ENCODE measurements around the gene KIAA1958. TPM values are rescaled to one million over a fixed set of nuclear protein-coding genes. Genes with fewer than 3 reads are reported as not detected.
A peak's percentile ranks its signal among the peaks of the same experiment; 100 is the strongest.

KIAA1958 gene
- total and polyA plus RNA-seq, 10 of the 15 experiments (the other 5 are each of a cell fraction or from before 2014, with no cell fraction given) = 0.53 to 8.7 (median 4.0) TPM

DNA sequence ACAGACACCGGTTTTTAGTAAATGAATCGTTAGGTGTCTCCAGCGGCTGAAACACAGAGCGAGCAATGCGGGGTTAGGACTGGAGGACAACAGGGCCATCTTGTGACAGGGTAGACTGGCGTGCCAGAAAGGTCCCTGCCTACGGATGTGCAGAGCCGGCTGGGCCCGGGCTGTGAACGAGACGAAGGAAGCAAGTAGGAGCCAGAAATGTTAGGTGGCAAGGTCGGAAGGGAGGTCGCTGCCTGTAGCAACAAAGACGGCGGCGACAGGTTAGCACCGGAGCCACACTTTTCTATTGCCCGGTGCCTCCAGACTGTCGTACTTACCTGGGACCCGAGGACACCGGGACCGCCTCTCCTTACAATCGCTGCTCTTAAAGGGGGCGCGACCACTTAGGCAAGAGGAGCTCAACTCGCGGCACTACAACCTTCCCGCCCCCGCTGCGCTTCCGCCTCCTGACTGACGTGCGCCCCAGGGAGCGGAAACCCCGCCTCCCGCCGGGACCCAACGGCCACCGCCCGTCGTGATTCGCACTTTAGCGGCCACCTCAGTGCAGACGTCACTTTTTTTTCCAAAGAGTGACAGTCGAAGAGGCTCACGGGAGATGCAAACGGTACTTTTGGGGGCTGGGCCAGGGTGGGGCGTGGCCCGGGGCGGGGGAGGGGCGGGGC, 231.2 kb downstream of the KIAA1958 start, which contains the start of gene INIP (continued):
- TF ChIP-seq, protein P1, sequence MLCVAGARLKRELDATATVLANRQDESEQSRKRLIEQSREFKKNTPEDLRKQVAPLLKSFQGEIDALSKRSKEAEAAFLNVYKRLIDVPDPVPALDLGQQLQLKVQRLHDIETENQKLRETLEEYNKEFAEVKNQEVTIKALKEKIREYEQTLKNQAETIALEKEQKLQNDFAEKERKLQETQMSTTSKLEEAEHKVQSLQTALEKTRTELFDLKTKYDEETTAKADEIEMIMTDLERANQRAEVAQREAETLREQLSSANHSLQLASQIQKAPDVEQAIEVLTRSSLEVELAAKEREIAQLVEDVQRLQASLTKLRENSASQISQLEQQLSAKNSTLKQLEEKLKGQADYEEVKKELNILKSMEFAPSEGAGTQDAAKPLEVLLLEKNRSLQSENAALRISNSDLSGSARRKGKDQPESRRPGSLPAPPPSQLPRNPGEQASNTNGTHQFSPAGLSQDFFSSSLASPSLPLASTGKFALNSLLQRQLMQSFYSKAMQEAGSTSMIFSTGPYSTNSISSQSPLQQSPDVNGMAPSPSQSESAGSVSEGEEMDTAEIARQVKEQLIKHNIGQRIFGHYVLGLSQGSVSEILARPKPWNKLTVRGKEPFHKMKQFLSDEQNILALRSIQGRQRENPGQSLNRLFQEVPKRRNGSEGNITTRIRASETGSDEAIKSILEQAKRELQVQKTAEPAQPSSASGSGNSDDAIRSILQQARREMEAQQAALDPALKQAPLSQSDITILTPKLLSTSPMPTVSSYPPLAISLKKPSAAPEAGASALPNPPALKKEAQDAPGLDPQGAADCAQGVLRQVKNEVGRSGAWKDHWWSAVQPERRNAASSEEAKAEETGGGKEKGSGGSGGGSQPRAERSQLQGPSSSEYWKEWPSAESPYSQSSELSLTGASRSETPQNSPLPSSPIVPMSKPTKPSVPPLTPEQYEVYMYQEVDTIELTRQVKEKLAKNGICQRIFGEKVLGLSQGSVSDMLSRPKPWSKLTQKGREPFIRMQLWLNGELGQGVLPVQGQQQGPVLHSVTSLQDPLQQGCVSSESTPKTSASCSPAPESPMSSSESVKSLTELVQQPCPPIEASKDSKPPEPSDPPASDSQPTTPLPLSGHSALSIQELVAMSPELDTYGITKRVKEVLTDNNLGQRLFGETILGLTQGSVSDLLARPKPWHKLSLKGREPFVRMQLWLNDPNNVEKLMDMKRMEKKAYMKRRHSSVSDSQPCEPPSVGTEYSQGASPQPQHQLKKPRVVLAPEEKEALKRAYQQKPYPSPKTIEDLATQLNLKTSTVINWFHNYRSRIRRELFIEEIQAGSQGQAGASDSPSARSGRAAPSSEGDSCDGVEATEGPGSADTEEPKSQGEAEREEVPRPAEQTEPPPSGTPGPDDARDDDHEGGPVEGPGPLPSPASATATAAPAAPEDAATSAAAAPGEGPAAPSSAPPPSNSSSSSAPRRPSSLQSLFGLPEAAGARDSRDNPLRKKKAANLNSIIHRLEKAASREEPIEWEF (IDR thresholded peaks at IDR 0.05; ENCODE audit: insufficient replicate concordance, low read depth, low read length) = no peak
- peak; percentile 77; the same call in 1 of the 2 replicates for TF ChIP-seq SIN3A (IDR thresholded peaks at IDR 0.05; ENCODE audit: low read depth, low read length)

Other genes with a start within 250 kb of the KIAA1958 start
- gene PTBP3, start 153.2 kb upstream of the KIAA1958 start, total RNA-seq (2014; rRNA removed) = 51.1 and 61.7 TPM in 2 replicates
- gene PTBP3, start 153.2 kb upstream of the KIAA1958 start, total RNA-seq (2014; rRNA removed; fragmentation: Illumina TruSeq; extraction: Trizol) = 64.5 and 67.6 TPM in 2 replicates
- gene PTBP3, start 153.2 kb upstream of the KIAA1958 start, total RNA-seq (2021) = 104 and 108 TPM in 2 replicates
- 68.6 and 76.7 TPM in 2 replicates for gene PTBP3, start 153.2 kb upstream of the KIAA1958 start, polyA plus RNA-seq (2011; rRNA removed)
- 56.7 and 67.8 TPM in 2 replicates for gene PTBP3, start 153.2 kb upstream of the KIAA1958 start, polyA plus RNA-seq (2014; fragmentation: Illumina TruSeq; extraction: Trizol)
- gene PTBP3, start 153.2 kb upstream of the KIAA1958 start, polyA plus RNA-seq (2014; fragmentation: Nextera tagmentation; extraction: Ambion mirVana) = 10 to 100 TPM; 12.5 to 17.6 TPM
- gene PTBP3, start 153.2 kb upstream of the KIAA1958 start, polyA plus RNA-seq (2014; rRNA removed) = 32.5 and 39.3 TPM in 2 replicates
- gene PTBP3, start 153.2 kb upstream of the KIAA1958 start, polyA plus RNA-seq (2016; fragmentation: Nextera tagmentation; extraction: Ambion mirVana) = 10 to 100 TPM; 48.0 to 54.3 TPM
- 22.1 and 27.2 TPM in 2 replicates for gene HSDL2, start 106.7 kb upstream of the KIAA1958 start, total RNA-seq (2014; rRNA removed)
- gene HSDL2, start 106.7 kb upstream of the KIAA1958 start, total RNA-seq (2014; rRNA removed; fragmentation: Illumina TruSeq; extraction: Trizol) = 30.9 and 33.6 TPM in 2 replicates
- gene HSDL2, start 106.7 kb upstream of the KIAA1958 start, total RNA-seq (2021) = 21.9 and 23.6 TPM in 2 replicates
- gene HSDL2, start 106.7 kb upstream of the KIAA1958 start, polyA plus RNA-seq (2011; rRNA removed) = 25.5 and 37.4 TPM in 2 replicates
- gene HSDL2, start 106.7 kb upstream of the KIAA1958 start, polyA plus RNA-seq (2014; fragmentation: Illumina TruSeq; extraction: Trizol) = 28.6 and 32.6 TPM in 2 replicates
- gene HSDL2, start 106.7 kb upstream of the KIAA1958 start, polyA plus RNA-seq (2014; fragmentation: Nextera tagmentation; extraction: Ambion mirVana) = 10 to 100 TPM; 25.4 to 28.4 TPM
- 15.8 and 20.9 TPM in 2 replicates for gene HSDL2, start 106.7 kb upstream of the KIAA1958 start, polyA plus RNA-seq (2014; rRNA removed)
- 10 to 100 TPM; 41.8 to 46.1 TPM for gene HSDL2, start 106.7 kb upstream of the KIAA1958 start, polyA plus RNA-seq (2016; fragmentation: Nextera tagmentation; extraction: Ambion mirVana)
- 19.9 and 24.2 TPM in 2 replicates for gene INIP, start 231.3 kb downstream of the KIAA1958 start, total RNA-seq (2014; rRNA removed)
- 27.3 and 29.7 TPM in 2 replicates for gene INIP, start 231.3 kb downstream of the KIAA1958 start, total RNA-seq (2014; rRNA removed; fragmentation: Illumina TruSeq; extraction: Trizol)
- gene INIP, start 231.3 kb downstream of the KIAA1958 start, total RNA-seq (2021) = 31.1 and 31.7 TPM in 2 replicates
- 42.1 and 56.6 TPM in 2 replicates for gene INIP, start 231.3 kb downstream of the KIAA1958 start, polyA plus RNA-seq (2011; rRNA removed)
- gene INIP, start 231.3 kb downstream of the KIAA1958 start, polyA plus RNA-seq (2014; fragmentation: Illumina TruSeq; extraction: Trizol) = 33.3 and 37.2 TPM in 2 replicates
- gene INIP, start 231.3 kb downstream of the KIAA1958 start, polyA plus RNA-seq (2014; fragmentation: Nextera tagmentation; extraction: Ambion mirVana) = 10 to 100 TPM; 61.2 to 66.5 TPM
- gene INIP, start 231.3 kb downstream of the KIAA1958 start, polyA plus RNA-seq (2014; rRNA removed) = 17.3 and 18.9 TPM in 2 replicates
- 10 to 100 TPM; 48.5 to 53.1 TPM for gene INIP, start 231.3 kb downstream of the KIAA1958 start, polyA plus RNA-seq (2016; fragmentation: Nextera tagmentation; extraction: Ambion mirVana)

All from GM12878 (cell line).